HepG2 (cell line): Measurements from ENCODE around the gene SPRYD4. TPM values are rescaled to one million over a fixed set of nuclear protein-coding genes. Genes with fewer than 3 reads are reported as not detected.

Experiments used
- CTCF ChIP-seq: sonication (generic); formaldehyde crosslinking; IDR thresholded peaks from 2 replicates; pipeline ENCODE4 v1.5.0; 2020; ENCODE audit warnings: mild to moderate bottlenecking, missing genetic modification reagents, moderate library complexity
- DR1 ChIP-seq: sonication (generic); formaldehyde crosslinking; IDR thresholded peaks from 2 replicates; pipeline ENCODE4 v1.8.0; 2021; ENCODE audit warnings: mild to moderate bottlenecking, missing genetic modification reagents, inconsistent platforms
- GPBP1L1 ChIP-seq: sonication (generic); formaldehyde crosslinking; IDR thresholded peaks from 2 replicates; pipeline ENCODE4 v1.5.0; 2020; ENCODE audit warnings: mild to moderate bottlenecking, missing genetic modification reagents
- HNRNPLL ChIP-seq: fragments of 200-400 bp; formaldehyde crosslinking; IDR thresholded peaks from 2 replicates; pipeline ENCODE4 v1.6.1; 2017; ENCODE audit warnings: mild to moderate bottlenecking, low read depth, low read length; ENCODE audit not compliant: poor library complexity, severe bottlenecking
- RFX5 ChIP-seq: IDR thresholded peaks from 2 replicates; pipeline ENCODE4 v1.6.1; 2011; ENCODE audit warnings: low read depth, low read length, improper control_type of control experiment
- ZBTB49 ChIP-seq: sonication (generic); formaldehyde crosslinking; IDR thresholded peaks from 2 replicates; pipeline ENCODE4 v1.4.0; 2020; ENCODE audit warnings: missing genetic modification reagents, borderline replicate concordance
- ZFP82 ChIP-seq: sonication (generic); formaldehyde crosslinking; IDR thresholded peaks from 2 replicates; pipeline ENCODE4 v1.5.1; 2020; ENCODE audit warnings: mild to moderate bottlenecking, missing genetic modification reagents, borderline replicate concordance
- ZHX2 ChIP-seq, 2 experiments: sonication (generic) in 1 of 2; formaldehyde crosslinking in 1 of 2; IDR thresholded peaks; 2 replicates each; pipeline versions ENCODE4 v1.6.1 to v1.9.0; 2014 to 2022; ENCODE audit warnings: antibody characterized with exemption in 1 of 2, borderline replicate concordance in 1 of 2, inconsistent platforms in 1 of 2, low read depth in 1 of 2, missing genetic modification reagents in 1 of 2
- ZNF256 ChIP-seq: sonication (generic); formaldehyde crosslinking; conservative IDR thresholded peaks from 2 replicates; pipeline ENCODE4 v1.4.0; 2020; ENCODE audit warnings: missing genetic modification reagents
- ZUFSP ChIP-seq: sonication (generic); formaldehyde crosslinking; IDR thresholded peaks from 2 replicates; pipeline ENCODE4 v1.9.0; 2021; ENCODE audit warnings: missing genetic modification reagents, mild to moderate bottlenecking, borderline replicate concordance
- polyA plus RNA-seq, 8 experiments: library from polyadenylated mRNA; depleted of rRNA in 3 of 8; stranded (reverse) in 7 of 8; unstranded in 1 of 8; fragments of >200 nt; fragmentation: Illumina TruSeq in 4 of 8; extraction: Trizol in 4 of 8; gene quantifications; 2 replicates each; pipeline versions ENCODE4 v1.2.1 to v1.2.3, GENCODE V29; 2011 to 2016; ENCODE audit warnings: low read depth in 4 of 8, missing spikeins in 1 of 8, mixed read lengths in 1 of 8; ENCODE audit not compliant: insufficient read depth in 1 of 8
- total RNA-seq, 5 experiments: library from RNA; depleted of rRNA; stranded (reverse); fragments of >200 nt; fragmentation: Illumina TruSeq; extraction: Trizol; gene quantifications; 2 replicates each; pipeline ENCODE4 v1.2.3, GENCODE V29; 2016; ENCODE audit warnings: low read depth in 1 of 5

The SPRYD4 gene
- total and polyA plus RNA-seq, 2 of the 13 experiments (the other 11 are each of a cell fraction or from before 2014, with no cell fraction given), result 3.9 to 4.5 TPM

GRCh38 chr12:56448860-56449621 lies 19.3 kb upstream of the SPRYD4 start, which contains the start of gene TIMELESS (continued):
- peak; percentile 75 for TF ChIP-seq HNRNPLL
- no peak for TF ChIP-seq RFX5
- TF ChIP-seq GPBP1L1, result no peak
- TF ChIP-seq ZBTB49, result no peak
- TF ChIP-seq ZFP82 (CRISPR knock-in tag), result 0 out of 2 replicates have a peak, but pooled peaks have one; percentile 25
- no peak for TF ChIP-seq ZUFSP
- peak; percentile 45 for TF ChIP-seq CTCF (CRISPR knock-in tag)
- TF ChIP-seq ZNF256 (CRISPR knock-in tag), result 0 out of 2 replicates have a peak, but pooled peaks have one; percentile 61
- TF ChIP-seq DR1 (CRISPR knock-in tag), result peak; percentile 77; the same call in 1 of the 2 replicates
- 0 out of 2 replicates have a peak, but pooled peaks have one; percentile 25 for TF ChIP-seq ZHX2 (IDR thresholded peaks at IDR 0.05; ENCODE audit: low read depth)
- peak; percentile 64; the same call in 1 of the 2 replicates for TF ChIP-seq ZHX2 (CRISPR knock-in tag; IDR thresholded peaks at IDR 0.05; ENCODE audit: borderline replicate concordance)
